ENCODE data around the gene C10orf53.

Gene C10orf53, protein sequence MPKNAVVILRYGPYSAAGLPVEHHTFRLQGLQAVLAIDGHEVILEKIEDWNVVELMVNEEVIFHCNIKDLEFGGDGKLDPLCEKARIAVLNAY

GRCh38 chr10:49679480-49679893 lies at the start of gene C10orf53:
Gene C10orf53, plus strand, starts transcription at chr10:49679651. Its CDS starts 47 bp downstream, at chr10:49679698.
- H3K4me3 ChIP-seq = no peak within 1 kb of the TSS
- no peak within 1 kb of the TSS for H3K27ac ChIP-seq

GRCh38 chr10:49631975-49632374 lies 47.5 kb upstream of the C10orf53 start:
- no peak overlapping the region for H3K27ac ChIP-seq
- H3K4me3 ChIP-seq = no peak overlapping the region

DNA sequence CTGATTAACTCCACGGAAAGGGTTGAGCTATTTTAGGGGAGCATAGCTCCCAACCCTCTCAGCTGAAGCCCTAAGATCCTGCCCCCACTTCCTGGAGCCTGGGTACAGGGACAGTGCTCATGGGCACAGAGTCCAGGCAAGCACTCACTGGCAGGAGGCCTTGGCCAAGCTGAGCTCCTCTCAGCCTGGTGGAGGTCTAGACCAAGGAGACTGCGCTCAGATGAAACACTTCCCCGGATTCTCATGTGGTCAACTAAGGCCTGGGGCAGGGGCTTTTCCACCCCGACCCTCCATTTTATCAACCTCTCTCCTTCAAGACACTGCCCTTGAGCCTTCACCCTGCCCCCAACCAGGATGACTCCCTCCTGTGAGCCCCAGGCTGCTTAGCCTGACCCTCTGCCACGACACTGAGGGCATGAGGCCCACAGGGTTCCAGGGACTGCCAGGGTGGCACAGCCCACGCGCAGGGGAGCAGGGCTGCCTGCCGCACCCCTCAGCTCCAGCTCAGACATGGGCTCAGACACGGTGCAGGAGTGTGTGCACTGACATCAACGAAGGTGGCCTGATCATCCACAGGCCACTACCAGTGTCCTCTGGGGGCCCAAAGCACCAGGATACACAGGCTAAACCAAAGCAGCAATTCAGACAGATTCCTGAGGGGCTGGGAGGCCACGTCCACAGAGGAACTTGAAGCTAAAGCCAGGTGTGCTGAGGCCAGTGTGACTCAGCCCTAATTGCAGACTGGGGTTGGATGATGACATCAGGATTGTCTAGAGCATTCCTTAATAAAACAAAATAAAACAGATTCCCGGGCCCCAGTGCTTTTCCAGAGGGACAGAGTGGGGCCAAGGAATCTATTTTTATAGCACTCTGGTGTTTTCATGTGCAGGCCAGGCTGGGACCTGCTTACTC lies 46.8 kb upstream of the C10orf53 start:
- H3K4me3 ChIP-seq = no peak overlapping the region
- H3K27ac ChIP-seq = no peak overlapping the region

DNA sequence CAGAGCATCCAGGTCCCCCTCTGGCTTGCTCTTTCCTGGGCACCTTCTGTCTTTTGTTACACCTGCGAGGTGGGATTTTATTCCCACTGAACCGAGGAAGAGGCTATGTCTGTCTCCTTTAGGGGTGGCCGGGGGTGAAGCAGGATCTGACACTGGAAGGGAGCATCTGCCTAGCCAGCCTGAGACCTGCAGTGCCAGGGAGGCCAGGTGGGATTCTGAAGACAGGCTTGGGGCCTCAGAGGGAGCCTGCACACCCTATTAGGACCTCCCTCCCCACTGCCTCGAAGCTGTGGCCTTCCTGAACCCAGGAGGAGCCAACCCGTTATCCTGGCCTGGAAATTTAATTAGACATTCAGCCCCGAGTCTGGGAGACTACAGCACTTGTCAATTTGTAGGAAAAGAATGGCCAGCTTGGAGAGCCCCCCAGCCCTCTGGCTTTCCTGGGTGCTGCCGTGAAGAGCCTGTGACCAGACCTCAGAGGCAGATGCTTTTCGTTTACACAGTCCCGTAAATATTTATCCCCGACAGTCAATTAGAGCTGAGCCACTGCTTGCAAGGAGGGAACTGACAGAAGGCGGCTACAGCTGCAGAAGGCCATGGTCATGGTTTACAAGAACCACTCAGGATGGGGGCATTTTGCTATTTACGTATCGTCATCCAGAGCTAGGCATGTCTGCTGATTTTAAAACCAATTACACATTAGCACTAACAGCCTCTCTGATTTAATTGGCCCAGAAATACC lies 46.0 kb upstream of the C10orf53 start:
- Histone ChIP-seq H3K4me3 (no peak overlapping the region), H3K27ac (no peak overlapping the region)

- no peak overlapping the region for H3K27ac ChIP-seq
- H3K4me3 ChIP-seq = no peak overlapping the region
Observed at GRCh38 chr10:49634069-49634660, 45.3 kb upstream of the C10orf53 start.

- Histone ChIP-seq H3K27ac (no peak overlapping the region), H3K4me3 (no peak overlapping the region)
Observed at GRCh38 chr10:49642311-49642710, 37.1 kb upstream of the C10orf53 start.

- Histone ChIP-seq H3K4me3 (no peak overlapping the region), H3K27ac (no peak overlapping the region)
Observed at GRCh38 chr10:49643241-49644034, 36.0 kb upstream of the C10orf53 start.

DNA sequence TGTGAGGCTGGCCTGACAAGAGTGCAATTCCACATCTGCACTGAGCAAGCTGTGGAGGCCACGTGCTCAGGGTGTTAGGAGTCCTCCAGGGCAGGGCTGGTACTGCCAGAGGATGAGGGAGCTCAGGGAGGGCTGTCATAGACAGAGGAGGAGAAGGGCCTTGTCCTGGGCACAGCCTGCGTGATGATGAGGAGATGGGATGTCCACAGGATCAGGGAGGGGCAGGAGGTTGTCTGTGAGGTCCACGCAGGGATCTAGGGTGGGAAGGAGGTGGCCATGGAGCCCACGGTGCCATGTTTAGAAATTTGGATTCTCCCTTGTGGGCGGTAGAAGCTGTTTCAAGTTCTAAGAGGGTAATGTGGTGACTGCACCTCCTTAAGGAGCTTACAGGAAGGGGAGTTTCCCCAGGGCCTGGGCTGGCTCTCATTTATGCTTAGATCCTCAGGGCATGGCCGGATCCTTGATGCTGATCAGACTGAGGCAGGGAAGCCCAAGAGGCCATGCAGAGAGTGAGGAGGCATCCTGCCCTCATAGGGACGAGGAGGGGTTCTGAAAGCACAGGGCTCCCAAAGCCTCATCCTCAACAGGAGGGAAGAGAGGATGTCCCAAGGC lies 35.3 kb upstream of the C10orf53 start:
- H3K27ac ChIP-seq = no peak overlapping the region
- no peak overlapping the region for H3K4me3 ChIP-seq

- H3K4me3 ChIP-seq = no peak overlapping the region
Observed at GRCh38 chr10:49645417-49645816, 34.0 kb upstream of the C10orf53 start.

DNA sequence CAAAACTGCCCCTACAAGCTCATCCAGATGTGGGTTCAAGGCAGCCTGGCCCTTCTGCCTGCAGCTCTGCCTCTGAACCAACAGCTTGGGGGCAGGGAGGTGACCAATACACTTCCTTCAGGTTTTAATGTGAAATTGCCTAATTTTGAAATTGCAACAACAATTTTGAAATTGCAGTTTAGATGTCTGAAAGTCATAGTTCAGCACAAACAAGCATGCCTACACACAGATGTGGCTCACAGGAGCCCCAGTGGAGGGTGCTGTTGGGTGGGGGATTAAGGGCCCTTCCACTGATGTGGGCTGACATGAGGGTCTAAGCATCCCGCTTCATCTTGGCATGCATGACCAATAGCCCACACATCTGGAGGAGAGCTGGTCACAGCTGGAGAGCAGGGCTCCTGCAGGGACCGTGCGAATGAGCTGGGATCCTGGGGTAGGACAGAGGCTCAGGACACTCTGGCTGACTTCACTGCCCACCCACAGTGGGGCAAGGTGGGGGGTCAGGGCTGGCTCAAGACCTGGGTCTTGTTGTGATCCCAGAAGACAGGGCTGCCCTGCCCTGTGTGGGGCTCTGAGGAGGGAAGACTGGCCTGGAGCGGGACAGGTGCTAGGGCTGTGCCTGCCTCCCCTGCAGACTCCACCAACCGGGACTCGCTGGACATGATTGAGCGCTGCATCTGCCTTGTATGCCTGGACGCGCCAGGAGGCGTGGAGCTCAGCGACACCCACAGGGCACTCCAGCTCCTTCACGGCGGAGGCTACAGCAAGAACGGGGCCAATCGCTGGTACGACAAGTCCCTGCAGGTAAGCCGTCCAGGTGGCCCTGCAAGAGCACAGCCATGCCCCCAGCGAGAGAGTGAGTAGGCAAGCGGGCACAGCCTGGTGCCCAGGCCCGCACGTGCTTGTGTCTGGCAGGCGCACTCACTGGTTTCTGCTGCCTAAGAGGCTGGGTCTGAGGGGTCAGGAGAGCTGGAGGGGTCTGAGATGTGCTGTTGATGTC lies 33.3 kb upstream of the C10orf53 start:
- no peak overlapping the region for H3K4me3 ChIP-seq
- no peak overlapping the region for H3K27ac ChIP-seq

More at GRCh38 chr10:49645417-49645816, 34.0 kb upstream of the C10orf53 start:
- no peak overlapping the region for H3K27ac ChIP-seq

DNA sequence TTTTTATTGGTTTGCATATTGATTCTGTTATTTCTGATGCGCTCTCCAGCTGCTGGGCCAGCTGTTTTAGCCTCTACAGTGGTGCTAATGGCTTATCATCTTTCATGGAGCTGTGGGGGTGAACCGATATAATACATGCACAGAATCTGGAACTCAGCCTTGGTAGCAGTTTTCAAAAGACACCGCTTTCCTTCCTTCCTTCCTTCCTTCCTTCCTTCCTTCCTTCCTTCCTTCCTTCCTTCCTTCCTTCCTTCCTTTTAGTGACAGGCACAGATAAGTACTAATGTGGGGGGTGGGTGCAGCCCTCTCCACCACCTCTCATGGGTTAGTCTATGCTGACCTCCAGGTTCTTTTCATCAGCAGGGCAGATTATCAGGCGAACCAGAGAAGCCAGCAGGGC lies 31.9 kb upstream of the C10orf53 start:
- Histone ChIP-seq H3K4me3 (no peak overlapping the region), H3K27ac (no peak overlapping the region)

DNA sequence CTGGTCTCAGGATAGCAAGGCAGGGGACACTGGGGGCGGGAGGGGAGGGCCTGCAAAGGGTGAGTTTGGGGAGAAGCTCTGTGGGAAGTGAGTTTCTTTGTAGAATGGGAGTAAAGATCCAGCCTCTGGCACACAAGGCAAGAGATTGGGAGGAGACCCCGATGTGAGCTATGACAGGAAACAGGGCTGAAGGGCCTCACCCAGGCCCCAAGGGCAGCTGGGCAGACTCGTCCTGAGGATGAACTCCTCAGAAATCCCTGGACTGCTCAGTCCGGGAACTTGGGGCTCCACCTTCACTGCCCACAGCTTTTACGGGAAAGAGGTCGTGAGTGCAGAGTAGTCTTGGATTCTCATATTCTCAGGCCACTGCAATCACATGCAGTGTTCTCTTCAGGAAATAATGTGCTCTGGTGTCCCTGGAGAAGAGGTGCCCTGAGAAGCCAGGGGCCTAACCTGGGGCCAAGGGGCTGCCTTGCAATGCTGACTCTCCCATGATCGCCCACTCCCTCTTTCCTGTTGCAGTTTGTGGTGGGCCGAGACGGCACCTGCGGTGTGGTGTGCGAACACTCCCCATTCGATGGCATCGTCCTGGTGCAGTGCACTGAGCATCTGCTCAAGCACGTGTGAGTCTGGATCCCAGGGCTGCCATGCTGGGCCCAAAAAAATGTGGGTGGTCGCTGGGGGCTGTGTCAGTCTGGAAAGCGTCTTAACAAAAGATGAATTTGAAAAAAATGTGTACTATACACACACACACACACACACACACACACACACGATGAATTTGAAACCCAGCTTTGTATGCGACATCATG lies 31.3 kb upstream of the C10orf53 start:
- no peak overlapping the region for H3K4me3 ChIP-seq
- no peak overlapping the region for H3K27ac ChIP-seq

GRCh38 chr10:49649294-49649693 lies 30.2 kb upstream of the C10orf53 start:
- Histone ChIP-seq H3K4me3 (no peak overlapping the region), H3K27ac (no peak overlapping the region)

DNA sequence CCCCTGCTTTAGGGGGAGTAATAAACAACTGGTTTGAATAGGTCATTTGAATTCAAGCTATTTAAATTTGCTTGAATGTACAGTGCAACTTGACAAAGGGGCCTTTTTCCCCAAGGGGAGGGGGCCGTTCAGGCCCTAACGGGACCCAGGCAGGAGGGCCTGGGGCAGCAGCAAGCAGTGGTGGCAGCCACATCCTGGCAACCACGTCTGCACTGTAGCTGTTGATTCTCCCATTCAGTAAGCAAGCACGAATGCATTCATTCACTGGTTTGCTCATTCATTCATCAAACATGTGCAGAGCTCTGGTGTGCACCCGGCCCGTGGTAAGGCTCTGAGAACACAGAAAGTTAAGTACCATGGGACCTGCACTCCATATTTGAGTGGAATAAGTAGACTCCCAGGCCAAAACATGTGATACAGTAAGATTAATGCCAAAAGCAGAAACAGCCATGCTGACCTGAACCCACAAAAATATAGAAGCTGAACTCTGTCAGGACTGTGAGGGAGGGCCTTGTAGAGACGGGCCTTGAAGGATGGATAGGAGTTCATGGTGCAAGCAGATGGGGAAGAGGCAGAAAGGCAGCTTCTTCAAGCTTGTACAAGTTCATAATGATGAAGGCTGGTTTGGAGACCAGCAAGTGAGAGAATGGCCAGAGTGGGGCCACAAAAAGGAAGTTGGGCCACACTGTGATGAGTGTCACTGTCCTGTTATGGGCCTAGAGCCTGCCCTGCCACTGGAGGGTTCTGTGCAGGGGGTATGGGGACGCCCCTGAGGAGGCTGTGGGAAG lies 29.3 kb upstream of the C10orf53 start:
- Histone ChIP-seq H3K4me3 (no peak overlapping the region), H3K27ac (no peak overlapping the region)

- H3K4me3 ChIP-seq = no peak overlapping the region
Observed at GRCh38 chr10:49650724-49651034, 28.8 kb upstream of the C10orf53 start.

DNA sequence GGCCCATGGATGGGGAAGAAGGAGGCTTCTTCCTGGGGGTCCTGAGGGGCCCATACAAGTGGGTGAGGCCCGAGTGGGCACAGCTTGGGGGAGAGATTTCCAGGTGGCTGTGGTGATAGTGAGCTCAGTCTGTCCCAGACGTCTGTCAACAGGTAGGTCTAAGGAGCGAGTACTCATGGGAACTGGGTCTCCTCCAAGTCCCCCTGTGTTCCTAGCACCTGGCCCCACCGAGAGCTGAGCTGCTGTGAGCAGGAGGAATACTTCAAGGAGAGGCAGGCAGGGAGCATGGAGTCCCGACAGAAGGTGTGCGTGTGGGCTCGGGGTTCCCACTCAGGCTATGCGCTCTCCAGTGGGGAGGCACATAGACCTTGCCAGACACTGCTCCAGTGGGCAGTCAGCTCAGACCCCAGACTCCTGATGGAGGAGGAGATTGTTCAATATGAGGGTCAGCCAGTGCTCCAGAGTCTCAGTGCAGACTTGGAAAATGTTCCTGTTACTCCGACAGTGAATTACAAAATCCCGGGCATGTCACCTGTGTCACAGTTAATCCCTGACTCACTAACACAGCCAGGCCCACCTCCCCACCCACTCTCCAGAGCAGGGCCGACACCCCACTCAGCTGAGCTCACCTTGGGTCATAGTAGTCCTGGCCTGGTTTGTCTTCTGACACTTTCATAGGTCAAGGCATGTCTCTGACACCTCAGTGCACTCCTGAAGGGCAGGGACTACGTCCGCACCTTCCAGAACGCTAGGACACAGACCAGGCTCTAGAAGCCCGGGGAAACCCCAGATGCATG lies 28.2 kb upstream of the C10orf53 start:
- Histone ChIP-seq H3K4me3 (no peak overlapping the region), H3K27ac (no peak overlapping the region)

More at GRCh38 chr10:49650724-49651034, 28.8 kb upstream of the C10orf53 start:
- no peak overlapping the region for H3K27ac ChIP-seq
